ENCODE measurements around the gene PTGES3.
"Not testable (repeated sequence)": the region's sequence is repeated elsewhere in the genome, so short reads cannot be mapped to it uniquely, and the experiment has no call there.

The PTGES3 gene, protein sequence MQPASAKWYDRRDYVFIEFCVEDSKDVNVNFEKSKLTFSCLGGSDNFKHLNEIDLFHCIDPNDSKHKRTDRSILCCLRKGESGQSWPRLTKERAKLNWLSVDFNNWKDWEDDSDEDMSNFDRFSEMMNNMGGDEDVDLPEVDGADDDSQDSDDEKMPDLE

DNA sequence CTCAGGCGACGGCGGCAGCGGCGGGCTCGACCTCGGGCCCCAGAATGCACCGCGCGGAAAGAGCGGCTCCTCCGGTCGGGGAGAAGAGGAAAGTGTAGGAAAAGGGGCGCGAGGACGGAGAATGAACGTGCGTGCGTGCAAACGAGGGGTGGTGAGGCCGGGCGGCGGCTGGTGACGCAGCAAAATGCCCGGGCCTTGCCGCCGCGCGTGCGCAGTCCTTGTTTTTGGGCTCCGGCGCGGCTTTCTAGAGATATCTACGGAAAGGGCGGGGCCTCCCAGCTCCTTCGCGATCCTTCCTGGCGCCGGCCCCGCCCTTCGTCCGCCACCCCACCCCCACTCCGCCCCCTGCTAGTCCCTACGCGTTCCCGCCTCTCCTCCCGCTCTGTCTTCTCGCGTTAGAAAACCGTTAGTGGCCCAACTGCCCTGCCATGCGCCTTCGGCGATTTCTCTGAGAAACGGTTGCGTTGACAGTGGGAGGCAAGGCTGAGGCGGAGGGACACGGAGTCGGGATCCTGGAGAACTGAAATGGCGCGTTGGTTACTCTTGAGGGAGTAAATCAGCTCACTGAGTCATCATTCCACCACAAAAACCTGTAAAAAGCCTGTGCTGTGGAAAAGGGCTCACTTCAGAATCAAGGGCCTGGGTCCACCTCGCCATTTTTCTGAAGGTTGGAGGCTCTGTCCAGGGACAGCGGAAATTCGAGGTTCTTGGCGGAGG is at the start of gene PTGES3:
PTGES3 (minus strand) TSS at position 156 of the 717 bp plus-strand sequence. CDS start 285 bp downstream, outside the sequence.
- peak within 1 kb of the TSS; percentile 100 for H3K9ac ChIP-seq (ENCODE audit: low read depth in 1 of 2, low read length in 2 of 2)
- H3K27me3 ChIP-seq (ENCODE audit: control insufficient read depth in 1 of 2, insufficient read depth in 2 of 2, low read length in 2 of 2), result no peaks in the 10 kb centered on the region
- no peaks in the 10 kb centered on the region for H3K36me3 ChIP-seq (ENCODE audit: control insufficient read depth in 1 of 2, insufficient read depth in 2 of 2, low read length in 2 of 2)
- H3K9me3 ChIP-seq (ENCODE audit: control insufficient read depth in 1 of 2, low read length in 2 of 2), result no peaks in the 10 kb centered on the region
- no peaks in the 10 kb centered on the region for H3K4me1 ChIP-seq (ENCODE audit: control insufficient read depth in 1 of 2, insufficient read depth in 2 of 2, low read length in 2 of 2)
- peak within 1 kb of the TSS; percentile 85 to 93 for H3K4me3 ChIP-seq (ENCODE audit: low read depth in 1 of 2, low read length in 2 of 2)
- peak within 1 kb of the TSS; percentile 100 for H3K27ac ChIP-seq (ENCODE audit: low read depth, low read length)

DNA sequence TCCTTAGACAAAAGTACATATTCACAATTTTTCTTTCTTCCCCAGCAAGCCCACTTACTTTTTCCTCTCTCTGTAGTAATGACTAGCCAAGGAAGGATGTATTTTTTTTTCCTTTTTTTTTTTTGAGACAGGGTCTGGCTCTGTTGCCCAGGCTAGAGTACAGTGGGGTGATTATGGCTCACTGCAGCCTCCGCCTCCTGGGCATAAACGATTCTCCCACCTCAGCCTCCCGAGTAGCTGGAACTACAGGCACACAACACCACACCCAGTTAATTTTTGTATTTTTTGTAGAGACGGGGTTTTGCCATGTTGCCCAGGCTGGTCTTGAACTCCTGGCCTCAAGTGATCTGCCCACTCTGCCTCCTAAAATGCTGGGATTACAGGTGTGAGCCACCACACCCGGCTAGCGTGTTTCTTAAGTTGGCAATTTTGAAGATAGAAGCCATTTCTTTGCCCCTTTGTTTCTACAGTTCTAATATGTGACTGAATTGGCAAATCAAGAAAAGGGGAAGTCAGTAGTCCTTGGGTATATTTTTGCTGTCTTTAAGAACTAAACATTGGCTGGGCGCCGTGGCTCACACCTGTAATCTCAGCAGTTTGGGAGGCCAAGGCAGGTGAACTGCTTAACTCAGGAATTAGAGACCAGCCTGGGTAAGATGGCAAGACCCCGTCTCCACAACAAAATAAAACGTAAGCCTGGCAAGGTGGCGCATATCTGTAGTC is 40.2 kb upstream of the PTGES3 start:
- H3K27me3 ChIP-seq (ENCODE audit: control insufficient read depth in 1 of 2, insufficient read depth in 2 of 2, low read length in 2 of 2), result no peaks in the 10 kb centered on the region
- H3K27ac ChIP-seq (ENCODE audit: low read depth, low read length), result no peak overlapping the region
- peaks cover 0 to 8% of the 10 kb centered on the region in 2 donors for H3K36me3 ChIP-seq (ENCODE audit: control insufficient read depth in 1 of 2, insufficient read depth in 2 of 2, low read length in 2 of 2)
- no peak overlapping the region for H3K9ac ChIP-seq (ENCODE audit: low read depth in 1 of 2, low read length in 2 of 2)
- peaks cover 3 to 15% of the 10 kb centered on the region in 2 donors for H3K4me1 ChIP-seq (ENCODE audit: control insufficient read depth in 1 of 2, insufficient read depth in 2 of 2, low read length in 2 of 2)
- H3K9me3 ChIP-seq (ENCODE audit: control insufficient read depth in 1 of 2, low read length in 2 of 2), result no peaks in the 10 kb centered on the region
- no peak overlapping the region for H3K4me3 ChIP-seq (ENCODE audit: low read depth in 1 of 2, low read length in 2 of 2)

DNA sequence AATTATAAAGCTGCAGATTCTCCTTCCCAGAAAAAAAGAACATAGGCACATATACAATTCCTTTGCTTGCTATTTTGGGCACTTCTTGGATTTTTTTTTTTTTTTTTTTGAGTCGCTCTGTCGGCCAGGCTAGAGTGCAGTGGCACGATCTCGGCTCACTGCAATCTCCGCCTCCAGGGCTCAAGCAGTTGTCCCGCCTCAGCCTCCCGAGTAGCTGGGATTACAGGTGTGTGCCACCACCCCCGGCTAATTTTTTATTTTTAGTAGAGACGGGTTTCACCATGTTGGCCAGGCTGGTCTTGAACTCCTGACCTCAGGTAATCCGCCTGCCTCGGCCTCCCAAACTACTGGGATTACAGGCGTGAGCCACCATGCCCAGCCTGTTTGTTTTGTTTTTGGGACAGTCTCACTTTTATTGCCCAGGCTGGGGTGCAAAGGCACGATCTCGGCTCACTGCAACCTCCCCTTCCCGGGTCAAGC is 38.2 kb upstream of the PTGES3 start:
- Histone ChIP-seq H3K4me1 (ENCODE audit: control insufficient read depth in 1 of 2, insufficient read depth in 2 of 2, low read length in 2 of 2) (peaks cover 23 to 36% of the 10 kb centered on the region in 2 donors), H3K4me3 (ENCODE audit: low read depth in 1 of 2, low read length in 2 of 2) (peak overlapping the region in 1 of 2 donors; percentile 94)
- not testable (repeated sequence) for H3K9ac ChIP-seq (ENCODE audit: low read depth in 1 of 2, low read length in 2 of 2); H3K27me3 ChIP-seq (ENCODE audit: control insufficient read depth in 1 of 2, insufficient read depth in 2 of 2, low read length in 2 of 2); H3K9me3 ChIP-seq (ENCODE audit: control insufficient read depth in 1 of 2, low read length in 2 of 2); H3K27ac ChIP-seq (ENCODE audit: low read depth, low read length); H3K36me3 ChIP-seq (ENCODE audit: control insufficient read depth in 1 of 2, insufficient read depth in 2 of 2, low read length in 2 of 2)

DNA sequence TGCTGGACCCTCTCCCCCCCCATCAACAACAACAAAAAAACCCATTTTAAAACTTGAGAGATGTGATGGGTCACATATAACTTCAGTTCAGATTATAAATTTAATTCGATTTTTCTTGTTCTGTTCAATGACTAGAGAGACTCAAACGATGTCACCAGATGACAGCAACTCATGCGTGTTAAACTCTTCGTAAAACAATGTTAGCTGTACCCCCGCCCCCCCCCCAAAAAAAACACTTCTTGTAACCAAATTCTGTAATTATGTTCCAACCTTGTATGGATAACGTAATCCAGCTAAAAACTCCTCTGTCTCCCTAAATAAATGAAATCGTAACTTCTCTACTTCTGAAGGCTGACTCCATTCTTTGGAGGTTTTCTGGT is 37.6 kb upstream of the PTGES3 start:
- peak overlapping the region; percentile 89 to 94 for H3K4me3 ChIP-seq (ENCODE audit: low read depth in 1 of 2, low read length in 2 of 2)
- H3K27me3 ChIP-seq (ENCODE audit: control insufficient read depth in 1 of 2, insufficient read depth in 2 of 2, low read length in 2 of 2), result no peaks in the 10 kb centered on the region
- peaks cover 29 to 41% of the 10 kb centered on the region in 2 donors for H3K4me1 ChIP-seq (ENCODE audit: control insufficient read depth in 1 of 2, insufficient read depth in 2 of 2, low read length in 2 of 2)
- H3K36me3 ChIP-seq (ENCODE audit: control insufficient read depth in 1 of 2, insufficient read depth in 2 of 2, low read length in 2 of 2), result peaks cover 2 to 10% of the 10 kb centered on the region in 2 donors
- H3K9me3 ChIP-seq (ENCODE audit: control insufficient read depth in 1 of 2, low read length in 2 of 2), result no peaks in the 10 kb centered on the region
- H3K9ac ChIP-seq (ENCODE audit: low read depth in 1 of 2, low read length in 2 of 2), result peak overlapping the region; percentile 76 to 98
- peak overlapping the region; percentile 86 for H3K27ac ChIP-seq (ENCODE audit: low read depth, low read length)

DNA sequence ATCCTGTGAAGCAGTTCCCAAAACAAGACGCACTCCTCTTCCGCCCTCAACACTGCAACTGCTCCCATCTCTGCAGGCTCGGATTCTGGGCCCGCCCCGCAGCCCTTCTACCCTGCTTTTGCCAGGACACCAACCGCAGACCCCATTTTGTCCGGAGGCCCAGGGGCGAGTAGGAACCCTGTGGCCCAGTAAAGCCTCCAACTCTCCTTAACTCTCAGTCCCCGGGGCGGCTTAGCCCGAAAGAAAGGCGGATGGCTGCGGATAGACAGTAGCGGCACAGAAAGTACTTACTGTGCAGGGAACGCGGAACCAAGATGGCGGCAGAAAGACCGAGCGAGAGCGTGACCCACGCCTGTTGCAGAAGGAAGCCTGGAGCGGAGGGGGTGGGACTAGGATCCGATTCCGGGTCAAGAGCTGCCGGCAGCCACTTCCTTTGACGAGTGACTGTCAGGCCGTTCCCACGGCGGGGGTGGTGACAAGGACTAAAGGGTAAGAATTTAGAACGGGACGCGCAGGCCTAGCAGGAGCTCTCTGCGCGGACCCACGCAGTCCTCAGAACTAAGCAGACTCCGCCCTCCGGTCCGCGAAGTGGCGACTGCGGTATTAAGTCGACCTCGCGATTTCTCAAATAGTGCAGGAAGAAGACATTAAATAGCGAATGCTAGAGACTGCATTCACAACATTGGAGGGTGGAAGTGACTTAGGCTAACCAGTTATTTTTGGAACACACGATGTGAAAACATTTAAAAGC is 37.1 kb upstream of the PTGES3 start, which contains the start of gene NACA:
NACA (minus strand) TSS at position 328 of the 751 bp plus-strand sequence. CDS start 778 bp downstream, outside the sequence.
- H3K4me1 ChIP-seq (ENCODE audit: control insufficient read depth in 1 of 2, insufficient read depth in 2 of 2, low read length in 2 of 2), result peaks cover 34 to 47% of the 10 kb centered on the region in 2 donors
- peak within 1 kb of the TSS; percentile 89 to 94 for H3K4me3 ChIP-seq (ENCODE audit: low read depth in 1 of 2, low read length in 2 of 2)
- peak within 1 kb of the TSS; percentile 93 to 98 for H3K9ac ChIP-seq (ENCODE audit: low read depth in 1 of 2, low read length in 2 of 2)
- peaks cover 4 to 15% of the 10 kb centered on the region in 2 donors for H3K36me3 ChIP-seq (ENCODE audit: control insufficient read depth in 1 of 2, insufficient read depth in 2 of 2, low read length in 2 of 2)
- H3K27me3 ChIP-seq (ENCODE audit: control insufficient read depth in 1 of 2, insufficient read depth in 2 of 2, low read length in 2 of 2), result no peaks in the 10 kb centered on the region
- no peaks in the 10 kb centered on the region for H3K9me3 ChIP-seq (ENCODE audit: control insufficient read depth in 1 of 2, low read length in 2 of 2)
- H3K27ac ChIP-seq (ENCODE audit: low read depth, low read length), result peak within 1 kb of the TSS; percentile 86

DNA sequence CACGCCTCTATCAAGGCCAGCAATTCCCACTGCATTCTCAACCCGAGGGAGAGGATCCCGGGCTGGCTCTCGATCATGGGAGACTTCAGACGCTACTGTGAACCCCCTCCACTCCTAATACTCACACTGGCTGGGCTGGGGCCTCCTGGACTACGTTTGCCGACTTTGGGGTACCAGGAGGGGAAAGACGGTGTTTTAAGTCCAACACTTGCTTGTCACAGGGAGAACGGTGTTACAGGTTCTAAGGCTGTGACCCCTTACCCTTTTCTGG is 36.6 kb upstream of the PTGES3 start:
- Histone ChIP-seq H3K4me3 (ENCODE audit: low read depth in 1 of 2, low read length in 2 of 2) (peak overlapping the region; percentile 89 to 94), H3K36me3 (ENCODE audit: control insufficient read depth in 1 of 2, insufficient read depth in 2 of 2, low read length in 2 of 2) (peaks cover 9 to 20% of the 10 kb centered on the region in 2 donors), H3K9ac (ENCODE audit: low read depth in 1 of 2, low read length in 2 of 2) (peak overlapping the region; percentile 93 to 98), H3K4me1 (ENCODE audit: control insufficient read depth in 1 of 2, insufficient read depth in 2 of 2, low read length in 2 of 2) (peaks cover 38 to 52% of the 10 kb centered on the region in 2 donors), H3K9me3 (ENCODE audit: control insufficient read depth in 1 of 2, low read length in 2 of 2) (no peaks in the 10 kb centered on the region), H3K27me3 (ENCODE audit: control insufficient read depth in 1 of 2, insufficient read depth in 2 of 2, low read length in 2 of 2) (no peaks in the 10 kb centered on the region), H3K27ac (ENCODE audit: low read depth, low read length) (peak overlapping the region; percentile 86)

DNA sequence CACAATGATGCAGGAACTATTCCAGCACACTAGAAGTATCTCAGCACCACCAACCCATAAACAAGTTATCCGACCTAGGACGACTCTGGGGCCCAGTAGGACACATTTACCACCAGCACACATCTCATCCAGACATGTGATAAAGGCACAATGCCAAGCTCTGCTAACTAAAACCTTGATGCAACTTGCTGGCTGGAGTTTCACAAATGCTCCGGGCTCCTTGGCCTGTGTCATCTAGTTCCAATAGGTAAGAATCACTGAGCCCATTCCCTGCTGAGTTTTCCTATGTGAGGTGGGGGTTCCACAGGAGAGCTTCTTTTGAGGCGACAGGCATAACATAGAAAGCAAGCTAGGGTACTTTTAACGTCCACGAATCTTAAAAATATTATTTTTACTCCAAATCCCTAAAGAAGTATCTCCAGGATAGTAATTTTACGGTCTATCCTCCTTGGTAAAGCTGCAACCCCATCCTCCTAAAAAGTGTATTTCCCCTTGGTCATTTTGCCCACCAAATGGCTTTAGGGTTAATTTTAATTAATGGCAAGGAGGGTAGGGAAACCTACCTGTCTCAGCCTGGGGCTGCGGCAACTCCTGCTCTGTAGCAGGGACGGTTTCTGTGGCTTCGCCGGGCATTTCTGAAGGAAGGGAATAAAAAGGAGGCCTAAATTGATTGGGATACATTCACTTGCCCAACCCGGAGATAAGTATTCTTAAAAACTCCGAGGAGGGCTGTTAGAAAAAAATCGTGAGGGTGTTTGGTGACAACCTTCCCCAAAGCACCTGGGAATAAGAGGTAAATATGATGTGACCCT is 36.0 kb upstream of the PTGES3 start:
- peaks cover 38 to 56% of the 10 kb centered on the region in 2 donors for H3K4me1 ChIP-seq (ENCODE audit: control insufficient read depth in 1 of 2, insufficient read depth in 2 of 2, low read length in 2 of 2)
- H3K9me3 ChIP-seq (ENCODE audit: control insufficient read depth in 1 of 2, low read length in 2 of 2), result no peaks in the 10 kb centered on the region
- peak overlapping the region; percentile 33 for H3K27ac ChIP-seq (ENCODE audit: low read depth, low read length)

DNA sequence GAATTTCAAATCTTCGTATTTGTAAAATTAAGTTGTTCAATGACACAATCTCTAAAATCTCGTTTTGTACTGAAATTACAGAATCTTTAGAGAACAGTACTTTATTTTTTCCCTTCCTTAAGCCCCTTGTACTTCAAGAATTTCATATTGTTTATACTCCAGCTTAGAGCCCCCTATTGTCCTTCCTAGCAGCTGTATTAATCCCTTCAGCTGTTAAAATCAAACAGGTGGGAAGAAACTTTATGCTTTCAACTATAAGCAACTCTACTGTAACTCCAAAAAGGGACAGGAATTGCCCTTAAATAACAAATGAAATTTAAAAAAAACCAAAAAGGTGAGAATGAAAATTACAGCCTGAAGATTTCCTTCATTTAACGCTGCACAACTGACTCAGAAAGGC is 35.3 kb upstream of the PTGES3 start:
- Histone ChIP-seq H3K4me3 (ENCODE audit: low read depth in 1 of 2, low read length in 2 of 2) (peak overlapping the region; percentile 89 to 94), H3K27me3 (ENCODE audit: control insufficient read depth in 1 of 2, insufficient read depth in 2 of 2, low read length in 2 of 2) (no peaks in the 10 kb centered on the region), H3K36me3 (ENCODE audit: control insufficient read depth in 1 of 2, insufficient read depth in 2 of 2, low read length in 2 of 2) (peaks cover 16 to 31% of the 10 kb centered on the region in 2 donors), H3K27ac (ENCODE audit: low read depth, low read length) (no peak overlapping the region), H3K9ac (ENCODE audit: low read depth in 1 of 2, low read length in 2 of 2) (peak overlapping the region; percentile 93 to 98), H3K4me1 (ENCODE audit: control insufficient read depth in 1 of 2, insufficient read depth in 2 of 2, low read length in 2 of 2) (peaks cover 38 to 59% of the 10 kb centered on the region in 2 donors), H3K9me3 (ENCODE audit: control insufficient read depth in 1 of 2, low read length in 2 of 2) (no peaks in the 10 kb centered on the region)

More for the DNA sequence above, 36.0 kb upstream of the PTGES3 start:
- Histone ChIP-seq H3K4me3 (ENCODE audit: low read depth in 1 of 2, low read length in 2 of 2) (peak overlapping the region; percentile 89 to 94), H3K36me3 (ENCODE audit: control insufficient read depth in 1 of 2, insufficient read depth in 2 of 2, low read length in 2 of 2) (peaks cover 13 to 26% of the 10 kb centered on the region in 2 donors), H3K9ac (ENCODE audit: low read depth in 1 of 2, low read length in 2 of 2) (peak overlapping the region; percentile 93 to 98), H3K27me3 (ENCODE audit: control insufficient read depth in 1 of 2, insufficient read depth in 2 of 2, low read length in 2 of 2) (no peaks in the 10 kb centered on the region)

DNA sequence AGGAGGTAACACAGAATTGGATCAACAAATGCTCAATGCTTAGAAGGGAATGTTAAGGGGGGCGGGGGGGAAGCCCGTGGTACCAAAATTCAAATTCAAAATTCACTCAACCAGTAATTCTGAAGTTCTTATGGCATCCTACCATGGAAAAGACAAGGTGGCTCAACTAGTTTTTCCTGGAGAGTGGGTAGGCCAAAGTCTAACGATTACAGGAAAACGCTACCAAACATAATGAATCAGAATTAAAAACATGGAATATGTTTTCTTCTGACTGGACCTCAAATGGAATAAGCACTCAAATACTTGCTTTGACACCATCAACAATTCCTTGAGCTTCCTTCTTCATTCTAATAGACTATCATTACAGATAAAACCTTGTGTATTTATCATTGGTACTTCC is 34.7 kb upstream of the PTGES3 start:
- Histone ChIP-seq H3K4me1 (ENCODE audit: control insufficient read depth in 1 of 2, insufficient read depth in 2 of 2, low read length in 2 of 2) (peaks cover 38 to 59% of the 10 kb centered on the region in 2 donors), H3K9me3 (ENCODE audit: control insufficient read depth in 1 of 2, low read length in 2 of 2) (no peaks in the 10 kb centered on the region), H3K27me3 (ENCODE audit: control insufficient read depth in 1 of 2, insufficient read depth in 2 of 2, low read length in 2 of 2) (no peaks in the 10 kb centered on the region), H3K9ac (ENCODE audit: low read depth in 1 of 2, low read length in 2 of 2) (peak overlapping the region; percentile 93 to 98), H3K4me3 (ENCODE audit: low read depth in 1 of 2, low read length in 2 of 2) (peak overlapping the region; percentile 89 to 94), H3K27ac (ENCODE audit: low read depth, low read length) (no peak overlapping the region), H3K36me3 (ENCODE audit: control insufficient read depth in 1 of 2, insufficient read depth in 2 of 2, low read length in 2 of 2) (peaks cover 16 to 31% of the 10 kb centered on the region in 2 donors)
